ENCODE data around the gene SPSB1.
"Not testable (repeated sequence)": the region's sequence is repeated elsewhere in the genome, so short reads cannot be mapped to it uniquely, and the experiment has no call there.

The SPSB1 gene

GRCh38 chr1:9369964-9370788, 77.5 kb downstream of the SPSB1 start:
- DNase-seq: no peak

- no peak for DNase-seq
These were observed 78.8 kb downstream of the SPSB1 start for GRCh38 chr1:9371391-9371935.

- DNase-seq: no peak
These were observed 79.3 kb downstream of the SPSB1 start for GRCh38 chr1:9371951-9372350.

GRCh38 chr1:9373619-9374018, 80.9 kb downstream of the SPSB1 start:
- no peak for DNase-seq

GRCh38 chr1:9374748-9375341, 82.2 kb downstream of the SPSB1 start:
- no peak for DNase-seq

GRCh38 chr1:9375912-9376311, 83.2 kb downstream of the SPSB1 start:
- DNase-seq: no peak

- DNase-seq: no peak
These were observed 83.7 kb downstream of the SPSB1 start for GRCh38 chr1:9376430-9376829.

- DNase-seq: no peak
These were observed 84.2 kb downstream of the SPSB1 start for GRCh38 chr1:9376886-9377333.

- DNase-seq: no peak
These were observed 86.1 kb downstream of the SPSB1 start for GRCh38 chr1:9378801-9379200.

- no peak for DNase-seq
These were observed 88.0 kb downstream of the SPSB1 start for GRCh38 chr1:9380711-9381110.

GRCh38 chr1:9382643-9383491, 90.2 kb downstream of the SPSB1 start:
- DNase-seq: no peak

GRCh38 chr1:9384128-9384527, 91.4 kb downstream of the SPSB1 start:
- DNase-seq: no peak

- no peak for DNase-seq
These were observed 92.1 kb downstream of the SPSB1 start for GRCh38 chr1:9384751-9385245.

- DNase-seq: not testable (repeated sequence)
These were observed 92.7 kb downstream of the SPSB1 start for GRCh38 chr1:9385392-9385791.

- DNase-seq: no peak
These were observed 93.3 kb downstream of the SPSB1 start for GRCh38 chr1:9385801-9386573.

- no peak for DNase-seq
These were observed 95.9 kb downstream of the SPSB1 start for GRCh38 chr1:9388335-9389180.

- no peak for DNase-seq
These were observed 97.3 kb downstream of the SPSB1 start for GRCh38 chr1:9389968-9390367.

- no peak for DNase-seq
These were observed 98.9 kb downstream of the SPSB1 start for GRCh38 chr1:9391620-9392019.

GRCh38 chr1:9394010-9394409, 101.3 kb downstream of the SPSB1 start:
- no peak for DNase-seq

GRCh38 chr1:9395018-9395417, 102.3 kb downstream of the SPSB1 start:
- DNase-seq: no peak

- DNase-seq: no peak
These were observed 104.4 kb downstream of the SPSB1 start for GRCh38 chr1:9397047-9397446.

Measured in activated naive CD4-positive, alpha-beta T cell treated with Interleukin-2 at 50 U/mL for 16 hours (primary cell).